ENCODE results near the gene KMT2E. TPM values are rescaled to one million over a fixed set of nuclear protein-coding genes. Genes with fewer than 3 reads are reported as not detected.

Gene KMT2E
- polyA plus RNA-seq, 2 of the 4 experiments (the other 2 are of a cell fraction): 9.4 to 23.4 TPM

GRCh38 chr7:105157278-105157677, 143.3 kb downstream of the KMT2E start:
- H3K27ac ChIP-seq: no peak overlapping the region
- ChIA-PET POLR2A (no interaction called here), CTCF (interaction anchor here (0.6 to 1.3 kb wide), 2 partner anchors 14 to 603 kb away, joined by 3 to 5 read pairs; no protein-coding TSS in a partner anchor)
- FAIRE-seq (no peak), ATAC-seq (no peak), DNase-seq (ENCODE audit: low read depth in 1 of 2, low spot score in 1 of 2) (no peak)
- no peak overlapping the region for H3K4me2 ChIP-seq
- H3K4me1 ChIP-seq: no peaks in the 10 kb centered on the region
- WGBS (ENCODE audit: missing lambda C conversion rate): 96% methylated on average over 3 of the region's 3 CpGs
- no peak overlapping the region for H3K4me3 ChIP-seq
- no peaks in the 10 kb centered on the region for H3K9me3 ChIP-seq
- TF ChIP-seq USF2 (IDR thresholded peaks at IDR 0.05) (no peak), RAD21 (conservative IDR thresholded peaks at IDR 0.05 in 1 of 2, IDR thresholded peaks at IDR 0.05 in 1 of 2) (no peak), GATA3 (IDR thresholded peaks at IDR 0.05; ENCODE audit: borderline replicate concordance) (no peak), HDAC2 (IDR thresholded peaks at IDR 0.05) (no peak), CTCF (IDR thresholded peaks at IDR 0.05) (no peak), NPAS2 (CRISPR knock-in tag; IDR thresholded peaks at IDR 0.05; ENCODE audit: borderline replicate concordance) (no peak), HMGXB4 (CRISPR knock-in tag; IDR thresholded peaks at IDR 0.05; ENCODE audit: borderline replicate concordance) (no peak), NR3C1 (IDR thresholded peaks at IDR 0.05) (no peak), FOXS1 (CRISPR knock-in tag; IDR thresholded peaks at IDR 0.05) (no peak)

- Histone ChIP-seq H3K27ac (no peak overlapping the region), H3K4me1 (no peaks in the 10 kb centered on the region), H3K9me3 (no peaks in the 10 kb centered on the region), H3K4me3 (no peak overlapping the region), H3K4me2 (no peak overlapping the region)
- ChIA-PET CTCF (no interaction called here), POLR2A (no interaction called here)
- ATAC-seq (no peak), DNase-seq (ENCODE audit: low read depth in 1 of 2, low spot score in 1 of 2) (no peak), FAIRE-seq (no peak)
- WGBS (ENCODE audit: missing lambda C conversion rate): 93% methylated on average over 1 of the region's 1 CpG
- TF ChIP-seq ESRRA (IDR thresholded peaks at IDR 0.05; ENCODE audit: borderline replicate concordance, low read length): no peak
- no peak for TF ChIP-seq NFE2L2 (conservative IDR thresholded peaks at IDR 0.05; ENCODE audit: low read length)
- TF ChIP-seq EHMT2 (IDR thresholded peaks at IDR 0.05; ENCODE audit: low read depth): no peak
These were observed 147.4 kb downstream of the KMT2E start for GRCh38 chr7:105161366-105161765.
